Measurements from ENCODE around the gene GTF2I. TPM values are rescaled to one million over a fixed set of nuclear protein-coding genes. Genes with fewer than 3 reads are reported as not detected.
"Not testable (repeated sequence)": the region's sequence is repeated elsewhere in the genome, so short reads cannot be mapped to it uniquely, and the experiment has no call there.

GTF2I gene
- total RNA-seq, 4 donors from 2014 or later = 168 to 347 (median 193) TPM

GRCh38 chr7:74765205-74765918 is 107.8 kb downstream of the GTF2I start:
- H3K9me3 ChIP-seq, H3K27ac ChIP-seq, H3K36me3 ChIP-seq, H3K4me3 ChIP-seq, DNase-seq, H3K4me1 ChIP-seq, H3K27me3 ChIP-seq: not testable (repeated sequence)

GRCh38 chr7:74766509-74766908 is 109.0 kb downstream of the GTF2I start:
- not testable (repeated sequence) for H3K36me3 ChIP-seq, H3K4me3 ChIP-seq, H3K9me3 ChIP-seq, DNase-seq, H3K27ac ChIP-seq, H3K27me3 ChIP-seq, H3K4me1 ChIP-seq

- not testable (repeated sequence) for H3K4me3 ChIP-seq, DNase-seq, H3K27me3 ChIP-seq, H3K4me1 ChIP-seq, H3K36me3 ChIP-seq, H3K9me3 ChIP-seq, H3K27ac ChIP-seq
Observed at GRCh38 chr7:74766991-74767390, 109.5 kb downstream of the GTF2I start.

GRCh38 chr7:74770062-74770461 is 112.5 kb downstream of the GTF2I start:
- H3K27ac ChIP-seq, H3K27me3 ChIP-seq, H3K4me3 ChIP-seq, H3K4me1 ChIP-seq, H3K9me3 ChIP-seq, H3K36me3 ChIP-seq: not testable (repeated sequence)
- peak in 1 of 3 donors; percentile 14 for DNase-seq

GRCh38 chr7:74772093-74772492 is 114.6 kb downstream of the GTF2I start:
- not testable (repeated sequence) for H3K36me3 ChIP-seq, H3K27me3 ChIP-seq, H3K4me1 ChIP-seq, H3K4me3 ChIP-seq, H3K9me3 ChIP-seq
- H3K27ac ChIP-seq = peak overlapping the region in 1 of 4 donors; percentile 31
- peak in 1 of 3 donors; percentile 12 for DNase-seq

GRCh38 chr7:74773760-74774750 is 116.5 kb downstream of the GTF2I start, which contains the start of gene NCF1:
TSS of gene NCF1 (plus strand) at chr7:74774011. CDS start at chr7:74774032, 21 bp downstream.
- not testable (repeated sequence) for H3K27ac ChIP-seq, H3K27me3 ChIP-seq, H3K9me3 ChIP-seq, H3K36me3 ChIP-seq, H3K4me3 ChIP-seq, DNase-seq, H3K4me1 ChIP-seq

- H3K9me3 ChIP-seq, H3K27me3 ChIP-seq: not testable (repeated sequence)
Observed at GRCh38 chr7:74775111-74775510, 117.6 kb downstream of the GTF2I start.

GRCh38 chr7:74779053-74779452 is 121.5 kb downstream of the GTF2I start:
- not testable (repeated sequence) for H3K27ac ChIP-seq, DNase-seq, H3K4me1 ChIP-seq, H3K9me3 ChIP-seq, H3K36me3 ChIP-seq, H3K4me3 ChIP-seq, H3K27me3 ChIP-seq

More at GRCh38 chr7:74775111-74775510, 117.6 kb downstream of the GTF2I start:
- H3K4me1 ChIP-seq, H3K36me3 ChIP-seq, H3K27ac ChIP-seq, DNase-seq, H3K4me3 ChIP-seq: not testable (repeated sequence)

- H3K4me1 ChIP-seq, H3K4me3 ChIP-seq, H3K36me3 ChIP-seq, H3K9me3 ChIP-seq, DNase-seq, H3K27me3 ChIP-seq, H3K27ac ChIP-seq: not testable (repeated sequence)
Observed at GRCh38 chr7:74781746-74782145, 124.2 kb downstream of the GTF2I start.

- H3K27me3 ChIP-seq, H3K9me3 ChIP-seq, H3K27ac ChIP-seq, H3K4me1 ChIP-seq, H3K36me3 ChIP-seq, H3K4me3 ChIP-seq, DNase-seq: not testable (repeated sequence)
Observed at GRCh38 chr7:74783595-74783994, 126.1 kb downstream of the GTF2I start.

- peak overlapping the region; percentile 20 to 47 (median 34) for H3K4me3 ChIP-seq
Observed at GRCh38 chr7:74788369-74789150, 131.0 kb downstream of the GTF2I start.

GRCh38 chr7:74789200-74789736 is 131.8 kb downstream of the GTF2I start:
- not testable (repeated sequence) for H3K27me3 ChIP-seq, H3K4me1 ChIP-seq, H3K36me3 ChIP-seq

More at GRCh38 chr7:74788369-74789150, 131.0 kb downstream of the GTF2I start:
- H3K4me1 ChIP-seq, H3K27me3 ChIP-seq, H3K9me3 ChIP-seq, H3K36me3 ChIP-seq: not testable (repeated sequence)
- H3K27ac ChIP-seq = peak overlapping the region in 2 of 4 donors; percentile 35 to 64
- peak; percentile 96 to 99 (median 97) for DNase-seq

GRCh38 chr7:74797848-74798622 is 140.5 kb downstream of the GTF2I start:
- H3K27me3 ChIP-seq, H3K9me3 ChIP-seq, H3K27ac ChIP-seq, H3K36me3 ChIP-seq, H3K4me1 ChIP-seq, H3K4me3 ChIP-seq, DNase-seq: not testable (repeated sequence)

More at GRCh38 chr7:74789200-74789736, 131.8 kb downstream of the GTF2I start:
- H3K4me3 ChIP-seq, DNase-seq, H3K27ac ChIP-seq, H3K9me3 ChIP-seq: not testable (repeated sequence)
